H7 (cell line): ENCODE measurements around the gene SYNPR. TPM values are rescaled to one million over a fixed set of nuclear protein-coding genes. Genes with fewer than 3 reads are reported as not detected.

ENCODE experiments used
- DNase-seq: peaks from one replicate; pipeline ENCODE4 v3.0.0; 2012
- H3K27me3 ChIP-seq: 2 replicates; pipeline ENCODE4 v1.6.0; 2011; ENCODE audit warnings: mild to moderate bottlenecking, low read length; ENCODE audit not compliant: control insufficient read depth, insufficient read depth
- H3K36me3 ChIP-seq: replicated peaks from 2 replicates; pipeline ENCODE4 v1.5.1; 2011; ENCODE audit warnings: low read length; ENCODE audit not compliant: control insufficient read depth, insufficient read depth
- H3K4me3 ChIP-seq: 2 replicates; pipeline ENCODE4 v1.5.1; 2011; ENCODE audit warnings: low read depth, mild to moderate bottlenecking, control low read depth, low read length, moderate library complexity; ENCODE audit not compliant: insufficient read depth
- total RNA-seq: library from RNA; depleted of rRNA; stranded (reverse); fragments of >200 nt; shearing (Covaris generic); gene quantifications from 2 replicates; pipeline ENCODE4 v1.2.3, GENCODE V29; 2014

Gene SYNPR
- total RNA-seq, 1 experiment from 2014 or later = 0.24 TPM

DNA sequence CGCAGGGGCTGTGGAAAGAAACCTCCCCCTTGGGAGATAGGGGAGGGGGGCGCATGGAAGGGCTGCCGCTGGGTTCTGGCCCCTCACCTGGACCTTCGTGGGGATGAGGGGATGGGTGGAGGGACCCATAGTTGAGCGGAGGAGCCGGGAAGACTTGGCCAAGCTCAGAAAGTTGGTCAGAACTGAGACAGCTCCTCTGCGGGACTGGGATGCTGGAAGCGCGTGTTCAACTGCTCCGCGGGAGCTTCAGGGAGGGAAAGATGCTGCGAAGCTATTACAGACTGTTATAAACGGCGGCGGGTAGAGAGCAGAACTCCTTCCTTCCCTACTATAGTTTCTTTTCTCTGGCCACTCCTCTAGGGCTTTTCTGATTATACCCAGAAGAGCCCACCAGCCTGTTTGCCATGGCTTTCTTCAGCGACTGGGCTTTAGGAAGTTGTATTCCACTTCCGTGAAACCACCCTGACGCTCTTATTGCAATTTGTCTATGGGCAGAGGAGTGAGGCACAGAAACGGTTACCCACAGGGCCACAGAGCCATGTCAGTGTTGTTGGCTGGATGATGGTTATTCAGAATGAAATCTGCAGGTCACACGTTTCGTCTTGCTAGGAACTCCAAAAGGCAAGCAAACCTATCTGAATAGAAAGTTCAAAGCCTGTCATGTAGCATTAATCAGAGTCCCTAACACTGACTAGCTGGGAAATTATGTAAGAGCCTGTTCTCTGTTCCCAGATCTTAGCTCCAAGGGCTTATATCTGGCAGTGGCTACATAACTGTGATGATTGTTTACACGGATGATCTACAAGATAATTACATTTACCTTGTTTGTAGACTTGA, 1.1 kb downstream of the SYNPR start:
- Histone ChIP-seq H3K27me3 (peaks cover 48% of the 10 kb centered on the region), H3K4me3 (peak overlapping the region; percentile 57), H3K36me3 (no peaks in the 10 kb centered on the region)
- DNase-seq = peak; percentile 62

DNA sequence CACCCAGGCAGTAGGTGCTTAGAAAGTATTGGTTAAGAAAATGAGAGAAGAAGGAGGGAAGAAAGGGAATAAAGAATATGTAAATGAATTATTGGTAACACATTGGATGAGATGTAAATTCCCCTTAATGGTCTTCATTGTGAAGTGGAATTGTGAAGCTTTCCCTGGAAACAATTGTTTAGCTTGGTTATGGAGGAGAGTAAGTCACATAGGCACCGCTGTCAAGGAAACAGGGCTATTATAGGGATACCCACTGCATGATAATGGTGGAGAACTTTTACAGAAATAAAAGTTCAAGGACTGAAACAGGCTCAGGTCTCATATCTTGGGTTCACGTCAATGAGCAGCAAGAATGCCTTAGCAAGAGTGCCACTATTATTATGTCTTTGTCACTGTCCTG, 9.5 kb downstream of the SYNPR start:
- no peaks in the 10 kb centered on the region for H3K36me3 ChIP-seq
- H3K27me3 ChIP-seq = peaks cover 3% of the 10 kb centered on the region; the same call in 1 of the 2 replicates
- no peak for DNase-seq
- no peak overlapping the region for H3K4me3 ChIP-seq

DNA sequence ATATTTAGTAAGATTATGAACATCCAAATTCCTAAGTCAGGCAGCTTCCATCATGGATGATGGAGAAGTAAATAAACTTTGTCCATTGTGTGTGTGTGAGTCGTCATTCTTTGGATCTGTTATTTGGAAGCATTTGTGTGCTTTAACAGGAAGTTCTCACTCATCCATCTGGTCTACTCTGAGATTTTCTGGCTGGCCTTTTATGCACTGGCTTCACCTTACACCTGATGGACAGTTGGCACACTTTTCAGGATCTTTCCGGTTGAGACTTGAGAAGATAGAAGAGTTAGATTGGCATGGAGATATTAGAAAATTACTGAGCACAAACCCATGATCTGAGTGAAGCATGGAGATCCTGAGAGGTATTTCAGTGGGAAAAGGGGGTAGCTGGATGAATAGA, 12.6 kb downstream of the SYNPR start:
- Histone ChIP-seq H3K36me3 (no peaks in the 10 kb centered on the region), H3K4me3 (no peak overlapping the region), H3K27me3 (peaks cover 3% of the 10 kb centered on the region; the same call in 1 of the 2 replicates)
- no peak for DNase-seq

DNA sequence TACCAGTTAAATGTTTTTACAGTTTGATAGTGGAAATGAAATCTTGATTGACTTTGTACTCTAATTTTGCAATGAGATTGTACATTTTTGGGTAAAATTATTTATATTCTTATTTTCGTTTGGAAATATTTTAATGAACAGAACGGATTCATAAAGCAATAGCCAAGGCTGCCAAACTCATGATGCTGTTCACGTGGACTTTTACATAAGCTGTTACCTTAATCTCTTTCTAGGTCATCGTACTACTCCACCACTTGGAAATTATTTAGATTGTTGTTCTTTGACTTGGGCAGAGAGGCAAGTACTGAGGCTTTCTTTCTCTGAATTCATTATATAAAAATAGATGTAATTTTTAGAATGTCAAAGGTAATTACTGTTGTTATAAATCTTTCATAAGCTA, 16.2 kb downstream of the SYNPR start:
- Histone ChIP-seq H3K4me3 (no peak overlapping the region), H3K27me3 (no peaks in the 10 kb centered on the region; the same call in 1 of the 2 replicates), H3K36me3 (no peaks in the 10 kb centered on the region)
- no peak for DNase-seq

DNA sequence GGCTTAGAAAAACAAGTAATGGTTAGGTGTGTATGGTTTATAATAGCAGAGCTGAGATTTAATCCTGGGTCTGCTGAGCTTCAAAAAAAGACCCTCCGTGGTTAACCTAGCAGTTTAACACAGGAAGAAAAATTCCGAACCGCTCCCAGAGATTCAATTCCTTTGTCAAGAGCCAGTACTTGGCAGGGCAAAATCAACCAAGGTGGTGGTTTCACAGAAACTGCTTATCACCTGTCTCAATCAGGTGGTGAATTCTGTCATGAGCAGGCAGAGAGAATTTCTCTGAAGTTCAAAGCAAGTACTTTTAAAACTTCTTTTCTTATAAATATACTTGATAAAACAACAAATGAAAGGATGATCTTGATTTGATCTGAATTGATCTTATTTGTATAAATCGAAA, 17.2 kb downstream of the SYNPR start:
- H3K4me3 ChIP-seq = no peak overlapping the region
- peaks cover 2% of the 10 kb centered on the region; the same call in 1 of the 2 replicates for H3K27me3 ChIP-seq

DNA sequence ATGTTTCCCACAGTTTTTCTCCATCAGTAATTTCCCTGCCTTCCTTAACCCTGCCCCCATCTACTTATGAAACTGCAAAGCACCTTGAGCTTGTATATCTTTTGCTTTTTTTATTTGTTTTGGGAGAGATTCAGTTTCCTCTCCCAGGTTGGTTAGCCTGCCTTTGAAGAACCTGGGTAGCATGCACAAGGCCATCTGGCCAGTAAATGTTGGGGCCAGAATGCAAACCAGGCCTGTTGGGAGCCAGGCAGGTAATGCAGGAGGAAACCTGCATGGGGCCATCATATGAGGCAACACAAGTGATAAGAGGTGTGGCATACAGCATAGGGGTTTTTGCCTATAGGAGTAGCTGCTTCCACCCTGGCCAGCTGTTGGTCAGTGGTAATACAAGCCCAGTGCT, 17.7 kb downstream of the SYNPR start:
- no peak for DNase-seq
- H3K4me3 ChIP-seq = no peak overlapping the region
- no peaks in the 10 kb centered on the region for H3K36me3 ChIP-seq
- H3K27me3 ChIP-seq = peaks cover 2% of the 10 kb centered on the region; the same call in 1 of the 2 replicates

More for the DNA sequence above, 17.2 kb downstream of the SYNPR start:
- DNase-seq = no peak
- H3K36me3 ChIP-seq = no peaks in the 10 kb centered on the region

DNA sequence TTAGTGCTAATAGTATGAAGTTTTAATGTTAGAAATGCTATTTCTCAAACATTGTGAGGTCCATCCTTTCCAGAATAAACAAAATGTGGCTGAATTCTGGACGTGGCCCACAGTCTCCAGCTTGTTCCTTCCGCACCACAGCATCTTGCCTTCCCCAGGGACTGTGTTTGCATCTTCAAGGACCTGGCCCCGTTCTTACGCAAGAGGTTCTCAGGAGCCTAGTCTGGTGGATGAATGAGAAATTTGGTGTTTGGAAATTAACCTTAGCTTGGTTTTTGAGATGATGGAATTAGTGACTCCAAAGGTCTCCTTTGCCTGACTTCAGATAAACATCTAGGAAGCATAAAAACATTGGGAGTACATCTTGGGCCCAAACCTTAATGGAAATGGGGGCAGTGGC, 18.1 kb downstream of the SYNPR start:
- no peaks in the 10 kb centered on the region for H3K36me3 ChIP-seq
- DNase-seq = no peak
- H3K27me3 ChIP-seq = peaks cover 2% of the 10 kb centered on the region; the same call in 1 of the 2 replicates
- no peak overlapping the region for H3K4me3 ChIP-seq

DNA sequence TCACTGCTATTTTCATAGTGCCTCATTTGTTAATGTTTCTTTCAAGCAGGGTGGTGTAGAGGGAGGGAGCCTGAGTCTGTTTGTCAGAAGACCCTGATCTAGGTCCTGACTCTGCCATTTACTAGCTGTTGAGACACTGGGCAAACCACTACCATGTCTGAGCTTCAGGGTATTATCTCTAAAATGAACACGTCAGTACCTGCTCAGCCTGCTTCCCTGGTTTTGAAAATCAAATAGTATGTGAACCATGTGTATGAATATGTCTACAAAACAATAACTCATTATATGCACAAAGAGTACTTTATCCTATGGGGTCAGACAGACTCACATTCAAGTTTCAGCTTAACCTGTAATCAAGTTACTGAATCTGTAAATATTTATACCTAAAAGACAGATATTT, 25.1 kb downstream of the SYNPR start:
- Histone ChIP-seq H3K27me3 (peaks cover 48% of the 10 kb centered on the region), H3K36me3 (no peaks in the 10 kb centered on the region), H3K4me3 (no peak overlapping the region)
- DNase-seq = no peak

DNA sequence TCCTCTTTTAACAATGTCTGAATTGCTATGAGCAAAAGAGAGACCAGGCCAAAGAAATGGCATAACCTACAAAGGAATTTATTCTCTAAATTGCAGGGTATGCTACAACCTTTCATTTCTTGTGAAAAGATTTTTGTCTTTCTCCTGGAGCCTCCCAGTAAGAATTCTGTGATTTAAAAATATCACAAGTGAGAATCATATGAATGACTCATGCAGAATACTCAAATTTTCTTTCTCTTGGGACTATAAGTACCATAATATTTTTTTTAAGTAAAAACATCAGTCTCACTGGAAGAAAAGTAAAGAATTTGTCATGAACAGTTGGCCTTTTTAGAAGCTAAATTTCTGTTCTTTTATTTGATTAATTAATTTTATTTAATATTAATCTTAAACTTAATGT, 26.3 kb downstream of the SYNPR start:
- no peak for DNase-seq
- Histone ChIP-seq H3K27me3 (peaks cover 57% of the 10 kb centered on the region), H3K4me3 (no peak overlapping the region), H3K36me3 (no peaks in the 10 kb centered on the region)

DNA sequence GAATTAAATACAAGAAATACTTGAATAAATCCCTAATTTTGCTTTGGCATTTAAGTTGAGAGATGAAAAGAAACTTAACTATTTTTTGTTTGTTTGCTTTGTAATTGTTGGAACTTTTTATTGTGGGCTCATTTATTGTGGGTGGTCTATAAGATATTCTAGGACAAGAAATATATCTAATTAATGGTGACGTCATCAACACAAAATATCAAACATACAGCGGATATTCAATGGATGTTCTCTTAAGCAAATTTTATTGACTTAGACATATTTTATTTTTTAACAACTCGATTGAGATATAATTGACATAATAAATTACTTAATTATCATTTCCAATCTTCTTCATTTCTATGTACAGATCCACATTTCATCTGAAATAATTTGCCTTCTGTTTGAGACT, 30.0 kb downstream of the SYNPR start:
- Histone ChIP-seq H3K27me3 (peaks cover 85% of the 10 kb centered on the region), H3K4me3 (no peak overlapping the region), H3K36me3 (no peaks in the 10 kb centered on the region)
- DNase-seq = no peak

DNA sequence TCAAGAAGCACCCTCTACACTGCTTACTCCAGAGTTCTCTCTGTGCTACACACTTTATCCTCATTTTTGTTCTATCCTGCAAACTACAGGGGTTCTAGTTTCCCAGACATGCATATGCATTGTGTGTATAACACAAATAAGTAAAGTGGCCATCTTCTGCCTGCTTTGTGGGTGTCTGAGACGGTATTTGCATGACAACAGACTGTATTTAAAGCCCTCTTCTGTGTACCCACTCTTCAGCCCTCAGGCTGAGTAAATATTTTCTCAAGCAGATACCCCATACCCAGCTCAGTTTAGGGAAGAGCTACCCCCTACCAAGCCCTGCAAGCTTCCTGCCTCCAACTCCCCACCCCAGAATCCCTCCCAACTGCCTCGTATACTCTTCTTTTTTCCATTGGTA, 31.7 kb downstream of the SYNPR start:
- peaks cover 77% of the 10 kb centered on the region for H3K27me3 ChIP-seq

DNA sequence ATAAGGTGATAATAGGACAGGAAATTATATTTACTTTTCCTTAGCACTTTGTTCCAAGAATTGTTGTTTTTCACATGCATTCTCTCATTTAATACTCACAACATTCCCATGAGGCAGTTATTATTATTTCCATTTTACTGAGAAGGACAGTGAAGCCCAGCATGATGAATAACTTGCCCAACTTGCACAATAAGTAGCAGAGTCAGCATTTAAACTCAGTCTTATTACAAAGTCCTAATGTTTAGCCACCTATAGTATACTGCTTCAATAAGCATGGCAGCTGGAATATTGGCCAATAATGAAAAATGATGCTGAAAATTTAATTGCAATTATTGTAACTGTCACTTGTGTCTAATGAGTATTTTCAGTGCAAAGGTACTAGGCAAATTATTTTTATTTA, 45.7 kb downstream of the SYNPR start:
- Histone ChIP-seq H3K4me3 (no peak overlapping the region), H3K36me3 (no peaks in the 10 kb centered on the region)
- DNase-seq = no peak

More for the DNA sequence above, 31.7 kb downstream of the SYNPR start:
- no peak for DNase-seq
- Histone ChIP-seq H3K36me3 (no peaks in the 10 kb centered on the region), H3K4me3 (no peak overlapping the region)

DNA sequence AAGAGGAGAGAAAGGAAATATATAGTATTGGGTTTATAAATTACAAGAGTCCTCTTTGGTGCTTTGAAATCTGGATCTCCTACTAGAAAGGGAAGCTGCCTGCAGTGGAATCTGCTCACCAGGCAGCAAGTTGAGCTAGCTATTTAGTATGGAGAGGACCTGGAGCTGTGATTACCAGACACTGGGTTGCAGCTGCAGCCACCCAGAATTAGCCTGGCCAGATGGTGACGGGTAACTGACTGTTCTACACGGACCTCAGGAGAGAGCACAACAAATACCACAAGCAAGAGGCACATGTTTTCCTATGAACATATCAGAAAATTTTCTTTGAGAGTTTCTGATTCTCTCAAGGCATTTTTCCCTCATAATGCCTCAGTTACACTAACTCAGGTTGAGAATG, 46.5 kb downstream of the SYNPR start:
- Histone ChIP-seq H3K4me3 (no peak overlapping the region), H3K27me3 (no peaks in the 10 kb centered on the region), H3K36me3 (no peaks in the 10 kb centered on the region)
- no peak for DNase-seq

More for the DNA sequence above, 45.7 kb downstream of the SYNPR start:
- H3K27me3 ChIP-seq = no peaks in the 10 kb centered on the region

DNA sequence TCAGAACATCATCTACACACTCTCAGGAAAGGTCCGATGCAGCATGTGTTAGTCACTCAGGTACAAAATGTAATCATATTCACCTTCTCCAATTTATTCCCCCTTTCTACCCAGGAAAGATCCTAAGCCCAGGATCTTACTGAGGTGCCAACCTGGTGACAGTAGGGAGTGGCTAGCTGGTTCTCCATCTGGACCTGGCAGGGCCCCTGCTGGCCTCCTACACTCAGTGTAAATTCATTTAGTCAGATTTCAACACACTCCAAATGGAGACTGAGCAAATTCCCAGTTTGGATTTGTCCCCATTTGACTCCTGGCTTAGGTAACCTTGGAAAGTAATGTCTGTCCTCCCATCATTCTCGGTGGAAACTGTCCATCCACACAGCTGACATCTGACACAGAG, 47.3 kb downstream of the SYNPR start:
- Histone ChIP-seq H3K27me3 (peaks cover 2% of the 10 kb centered on the region), H3K36me3 (no peaks in the 10 kb centered on the region), H3K4me3 (no peak overlapping the region)
- DNase-seq = no peak

DNA sequence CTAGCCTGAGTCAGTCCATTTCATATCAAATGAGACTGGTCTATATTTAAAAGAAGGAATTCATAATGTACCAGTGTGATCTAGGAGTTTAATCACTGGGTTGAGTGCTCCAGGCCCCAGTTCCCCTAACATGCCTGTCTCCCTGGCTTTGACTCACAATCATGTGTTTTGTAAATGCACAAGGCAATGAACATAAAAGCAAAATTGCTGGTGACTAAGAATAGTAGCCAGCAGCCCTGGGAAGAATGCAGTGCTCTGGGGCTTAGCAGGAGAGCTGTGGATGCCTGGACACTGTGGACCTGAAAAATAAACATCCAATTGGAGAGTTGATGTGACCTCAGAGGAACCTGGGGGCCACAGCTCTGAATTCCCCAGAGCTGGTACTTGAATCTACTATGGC, 50.3 kb downstream of the SYNPR start:
- DNase-seq = no peak
- H3K36me3 ChIP-seq = no peaks in the 10 kb centered on the region
- H3K4me3 ChIP-seq = no peak overlapping the region
- peaks cover 2% of the 10 kb centered on the region for H3K27me3 ChIP-seq
